GM18951 (cell line): ENCODE measurements around the gene SRP14.
"Not testable (repeated sequence)": the region's sequence is repeated elsewhere in the genome, so short reads cannot be mapped to it uniquely, and the experiment has no call there.

Experiments
- POLR2A ChIP-seq: IDR thresholded peaks from 4 replicates; pipeline ENCODE4 v1.6.1; 2011; ENCODE audit warnings: mild to moderate bottlenecking; ENCODE audit not compliant: insufficient read length, insufficient read depth; ENCODE audit errors: extremely low read depth
- in situ Hi-C: fragments of 300-500 bp; cut with MboI; formaldehyde crosslinking; loops from one replicate; pipeline ENCODE4 v1.12.0; 2022; ENCODE audit warnings: low sequenced_read_pairs, mixed read lengths, inconsistent platforms; ENCODE audit not compliant: unreplicated experiment

SRP14 gene

DNA sequence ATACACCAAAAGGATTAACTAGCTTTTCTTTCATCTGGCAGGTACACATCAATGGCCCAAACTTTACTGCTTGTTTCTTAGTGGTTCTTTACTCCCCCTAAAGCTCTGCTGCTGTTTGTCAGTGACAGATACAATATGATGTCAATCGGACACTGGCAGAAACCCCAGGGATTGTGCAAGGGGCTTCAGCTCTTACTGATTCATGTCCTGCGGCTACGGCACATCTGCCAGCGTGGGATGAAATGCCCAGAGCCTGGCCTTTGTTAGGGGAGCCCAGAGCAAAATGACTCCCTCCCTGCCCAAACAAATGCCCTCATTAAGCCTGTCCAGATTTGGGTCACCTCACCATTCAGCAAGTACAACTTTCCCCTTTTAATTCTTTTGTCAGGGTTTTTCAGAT is 28.3 kb downstream of the SRP14 start:
- no peak for TF ChIP-seq POLR2A
- in situ Hi-C loops: loop anchor here (25.0 kb wide), 1 partner anchor 223 kb away; the partner anchor contains the start of gene FSIP1

DNA sequence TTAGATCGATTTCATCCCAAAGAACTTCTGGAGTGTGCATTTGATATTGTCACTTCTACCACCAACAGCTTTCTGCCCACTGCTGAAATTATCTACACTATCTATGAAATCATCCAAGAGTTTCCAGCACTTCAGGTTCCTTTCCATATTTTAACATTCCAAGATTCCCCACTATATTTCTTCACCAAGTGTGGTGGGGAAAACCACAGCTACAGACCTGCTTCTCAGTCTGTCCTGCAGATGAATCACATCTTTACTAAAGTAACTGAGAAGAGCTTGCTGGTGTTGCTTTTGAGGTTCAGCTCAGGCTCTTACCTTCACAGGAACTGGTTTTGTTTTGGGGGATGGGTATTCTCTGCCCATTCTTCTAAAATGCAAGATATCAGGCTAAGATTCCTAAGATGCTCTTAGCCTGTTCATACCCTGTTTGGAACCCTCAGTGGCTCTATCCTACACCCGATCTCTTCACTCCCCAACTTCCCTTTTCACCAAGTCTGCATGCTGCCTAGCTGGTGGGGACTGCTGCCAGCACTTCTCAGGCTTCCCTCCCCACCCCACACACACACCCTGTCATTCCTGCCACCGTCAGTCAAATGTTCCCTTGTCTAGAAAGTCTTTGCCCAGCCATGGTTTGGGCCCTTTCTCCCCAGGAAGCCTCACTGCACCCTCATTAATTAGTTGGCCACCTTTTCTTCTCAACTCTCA is 30.8 kb downstream of the SRP14 start:
- in situ Hi-C loops: loop anchor here (25.0 kb wide), 1 partner anchor 221 kb away; the partner anchor contains the start of gene FSIP1
- no peak for TF ChIP-seq POLR2A

DNA sequence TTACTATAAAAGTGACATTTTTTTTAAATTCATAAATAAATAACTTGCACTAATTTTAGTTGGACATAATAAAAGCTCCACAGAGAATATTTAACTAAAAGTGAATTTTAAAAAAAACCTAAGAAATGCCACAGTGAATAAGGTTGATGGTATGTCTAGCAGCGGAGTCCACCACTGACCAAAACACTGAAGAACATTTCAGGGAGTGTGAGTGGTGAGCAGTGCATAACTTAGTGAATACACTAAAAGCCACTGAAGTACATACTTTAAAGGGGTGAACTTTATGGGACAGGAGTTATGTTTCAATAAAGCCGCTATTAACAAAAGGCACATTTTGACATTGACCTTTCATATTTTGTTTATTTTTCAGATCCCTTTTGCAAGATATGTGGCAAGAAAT is 32.3 kb downstream of the SRP14 start:
- in situ Hi-C loops: loop anchor here (25.0 kb wide), 1 partner anchor 219 kb away; the partner anchor contains the start of gene FSIP1
- TF ChIP-seq POLR2A: no peak

DNA sequence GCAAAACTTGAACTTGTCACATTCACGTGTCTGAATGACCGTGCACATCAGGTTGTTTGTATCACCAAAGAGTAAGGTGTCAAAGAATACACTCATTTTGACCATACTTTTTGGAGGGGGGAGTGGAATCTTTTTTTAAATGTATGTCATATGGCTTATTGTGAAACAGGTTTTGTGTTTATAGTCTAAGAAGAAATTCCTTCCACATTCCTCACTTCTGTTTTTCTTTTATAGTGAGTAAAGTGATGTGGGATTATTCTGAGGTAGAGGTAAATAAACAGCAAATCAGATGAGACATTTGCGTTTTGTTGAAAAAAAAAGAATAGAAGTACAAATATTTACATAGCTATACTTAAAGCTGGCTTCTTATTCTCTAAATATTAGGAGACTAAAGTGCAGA is 33.0 kb downstream of the SRP14 start:
- no peak for TF ChIP-seq POLR2A
- in situ Hi-C loops: loop anchor here (25.0 kb wide), 1 partner anchor 219 kb away; the partner anchor contains the start of gene FSIP1

DNA sequence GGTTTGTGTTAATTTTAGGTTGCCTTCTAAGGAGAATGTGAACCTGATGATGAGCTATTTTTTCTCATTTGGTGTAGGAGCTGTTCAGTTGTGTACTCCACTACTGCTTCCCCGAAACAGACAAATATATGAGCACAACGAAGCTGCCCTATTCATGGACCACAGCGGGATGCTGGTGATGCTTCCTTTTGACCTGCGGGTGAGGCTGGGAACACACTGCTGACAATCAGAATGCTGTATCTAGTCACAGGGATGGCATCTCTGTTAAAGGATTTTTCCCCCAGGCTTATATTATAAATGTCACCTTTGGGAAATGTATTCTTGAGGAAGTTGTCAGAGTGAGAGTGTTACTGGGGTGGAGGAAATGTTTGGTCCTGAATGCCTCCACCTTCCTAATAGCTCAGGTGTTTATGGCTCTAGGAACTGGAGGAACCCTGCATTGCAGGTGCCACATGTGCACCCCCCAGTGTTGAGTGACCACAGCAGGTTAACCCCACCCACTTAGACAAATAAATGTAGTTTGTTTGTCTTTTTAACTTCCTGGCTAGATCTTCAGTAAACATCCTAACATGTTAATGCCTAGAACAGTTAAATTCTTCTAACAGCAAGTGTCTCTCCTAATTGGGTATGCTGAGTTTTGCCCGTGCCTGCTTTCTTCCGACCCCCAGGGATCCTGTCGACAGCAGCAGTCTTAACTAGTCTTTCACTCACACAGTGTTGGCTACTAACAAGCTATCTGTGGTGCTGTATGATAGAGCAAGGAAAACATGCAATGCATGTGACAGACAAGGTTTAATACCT is 35.7 kb downstream of the SRP14 start:
- in situ Hi-C loops: loop anchor here (25.0 kb wide), 1 partner anchor 216 kb away; the partner anchor contains the start of gene FSIP1
- TF ChIP-seq POLR2A: no peak

DNA sequence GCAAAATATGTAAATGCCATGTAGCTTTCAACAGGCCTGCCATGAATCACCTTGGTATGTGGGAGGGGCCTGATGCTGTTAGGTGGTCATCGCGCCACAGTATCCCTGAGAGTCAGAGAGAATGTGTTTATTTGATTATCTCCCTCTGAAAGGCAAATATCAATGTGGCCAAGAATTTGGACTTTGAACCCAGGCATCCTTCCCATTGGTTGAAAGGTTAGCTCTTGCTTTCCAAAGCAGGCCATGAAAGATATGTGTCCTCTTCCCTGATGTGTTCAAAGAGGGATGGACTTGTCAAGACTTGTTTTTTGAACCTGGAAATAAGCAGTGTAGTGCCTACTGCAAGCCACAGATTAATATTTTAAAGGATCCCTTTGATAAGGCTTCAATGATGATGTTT is 36.7 kb downstream of the SRP14 start:
- no peak for TF ChIP-seq POLR2A
- in situ Hi-C loops: loop anchor here (25.0 kb wide), 1 partner anchor 215 kb away; the partner anchor contains the start of gene FSIP1

DNA sequence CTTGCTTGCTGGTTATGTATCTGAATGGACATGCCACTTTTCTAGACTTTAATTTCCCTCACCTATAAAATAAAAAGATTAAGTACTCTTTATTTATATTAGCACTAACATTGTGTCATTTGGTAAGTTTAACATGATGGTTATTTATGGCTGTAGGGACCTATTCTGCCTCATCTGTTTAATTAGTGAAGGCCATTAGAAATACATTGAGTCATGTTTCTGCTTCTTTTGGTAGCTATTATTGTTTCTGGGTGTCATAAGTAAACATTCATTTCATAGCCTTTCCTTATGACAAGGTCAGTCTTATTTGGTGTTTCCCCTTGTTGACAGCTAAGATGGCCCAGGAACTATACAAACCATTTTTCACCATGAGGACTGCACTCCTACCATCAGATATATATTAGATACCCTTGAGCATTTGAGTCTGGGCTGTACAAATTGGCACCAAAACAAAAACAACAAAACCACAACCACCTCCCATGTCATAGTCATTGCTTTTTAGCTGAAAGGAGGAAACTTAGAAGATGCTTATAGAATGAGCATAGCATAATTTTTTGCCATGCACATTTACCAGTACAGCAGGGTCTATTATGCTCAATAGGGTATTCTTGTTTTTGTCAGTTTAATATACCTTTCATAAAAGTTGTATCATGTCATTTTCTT is 39.3 kb downstream of the SRP14 start:
- in situ Hi-C loops: loop anchor here (25.0 kb wide), 1 partner anchor 212 kb away; the partner anchor contains the start of gene FSIP1
- TF ChIP-seq POLR2A: no peak

DNA sequence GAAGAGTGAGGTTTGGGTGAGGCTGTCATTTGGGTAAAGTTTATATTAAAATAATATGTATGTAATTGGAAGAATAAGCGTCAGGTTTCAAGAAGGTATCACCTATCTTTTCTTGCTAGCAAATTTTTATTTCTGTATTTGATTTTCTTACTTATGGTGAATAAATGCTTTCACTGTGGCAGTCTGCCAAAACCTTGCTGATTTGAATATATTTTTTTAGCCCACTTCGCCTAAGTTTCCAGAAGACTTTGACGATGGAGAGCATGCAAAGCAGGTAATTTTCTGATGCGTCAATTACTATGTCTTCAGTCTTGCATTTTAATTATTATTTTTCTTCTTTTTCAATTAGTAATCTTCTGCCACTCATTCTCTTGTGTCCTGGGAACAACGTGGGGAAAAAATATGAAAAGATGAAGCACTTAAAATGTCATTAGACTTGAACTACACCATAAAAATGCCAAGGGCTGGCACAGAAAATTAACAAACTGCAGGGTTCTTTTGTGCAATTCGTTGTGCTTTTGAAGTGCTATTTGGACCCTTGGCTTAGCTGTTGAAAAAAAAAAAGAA is 40.4 kb downstream of the SRP14 start:
- TF ChIP-seq POLR2A: no peak
- in situ Hi-C loops: no loop called here

DNA sequence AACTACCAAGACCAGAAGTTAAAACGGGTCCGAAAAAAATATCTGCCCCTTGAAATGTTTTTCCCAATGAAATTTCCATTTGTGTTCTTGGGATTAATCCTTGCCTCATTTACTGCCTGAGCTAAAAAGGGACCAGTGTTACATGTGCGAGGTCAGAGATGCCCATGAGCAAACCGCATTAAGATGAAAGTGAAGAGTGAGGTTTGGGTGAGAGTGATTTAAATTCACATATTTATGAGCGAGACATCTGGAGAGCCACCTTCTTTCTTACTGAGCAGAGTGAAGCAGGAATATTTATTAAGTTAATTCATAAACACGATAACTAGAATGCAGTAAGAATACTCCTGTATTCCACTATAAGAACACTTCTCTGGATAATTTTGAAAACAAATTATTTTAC is 41.3 kb downstream of the SRP14 start:
- in situ Hi-C loops: no loop called here
- TF ChIP-seq POLR2A: no peak

DNA sequence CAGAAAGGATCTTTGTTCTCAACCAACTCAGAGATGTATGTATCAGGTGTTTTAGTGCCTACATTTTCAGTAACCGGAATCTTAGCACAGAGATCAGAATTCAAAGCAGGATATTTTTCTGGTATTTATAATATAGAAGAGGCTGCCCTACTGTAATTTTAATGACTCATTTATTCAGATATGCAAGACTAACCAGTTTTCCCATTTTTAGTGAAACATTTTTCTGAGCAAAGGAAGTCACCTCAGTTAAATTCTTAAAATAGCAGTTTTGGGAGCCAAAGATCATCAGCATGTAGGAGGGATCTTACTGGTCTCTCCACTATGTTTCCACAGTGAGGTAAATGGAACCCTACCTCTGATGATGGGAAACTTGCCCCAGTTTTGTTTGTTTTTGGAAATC is 42.0 kb downstream of the SRP14 start:
- no peak for TF ChIP-seq POLR2A
- in situ Hi-C loops: no loop called here

DNA sequence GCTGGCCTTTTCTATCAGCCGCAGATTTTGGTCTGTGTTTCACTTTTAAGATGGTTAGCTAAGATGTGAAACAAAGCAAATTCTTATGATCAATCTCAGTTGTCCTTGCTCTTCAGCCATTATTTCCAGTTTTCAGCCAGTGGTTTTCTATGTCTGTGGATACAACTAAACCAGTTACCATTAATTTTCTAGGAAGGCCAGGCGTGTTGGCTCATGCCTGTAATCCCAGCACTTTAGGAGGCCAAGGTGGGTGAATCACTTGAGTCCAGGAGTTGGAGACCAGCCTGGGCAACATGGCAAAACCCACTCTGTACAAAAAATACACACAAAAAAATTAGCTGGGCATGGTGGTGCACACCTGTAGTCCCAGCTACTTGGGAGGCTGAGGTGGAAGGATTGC is 42.8 kb downstream of the SRP14 start:
- in situ Hi-C loops: not testable (repeated sequence)

DNA sequence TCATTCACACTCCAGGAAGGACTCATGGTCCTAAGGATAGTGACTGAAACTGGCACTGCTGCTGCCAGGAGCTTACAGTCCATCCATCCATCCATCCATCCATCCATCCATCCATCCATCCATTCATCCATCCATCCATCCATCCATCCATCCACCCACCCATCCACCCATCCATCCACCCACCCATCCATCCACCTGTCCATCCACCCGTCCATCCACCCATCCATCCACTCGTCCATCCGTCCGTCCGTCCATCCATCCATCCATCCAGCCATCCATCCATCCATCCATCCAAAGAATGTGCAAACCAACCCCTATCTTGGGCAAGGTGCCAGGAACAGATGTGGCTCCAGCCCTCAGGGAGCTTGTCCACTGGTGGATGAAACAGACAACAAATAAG is 46.0 kb downstream of the SRP14 start:
- in situ Hi-C loops: not testable (repeated sequence)

DNA sequence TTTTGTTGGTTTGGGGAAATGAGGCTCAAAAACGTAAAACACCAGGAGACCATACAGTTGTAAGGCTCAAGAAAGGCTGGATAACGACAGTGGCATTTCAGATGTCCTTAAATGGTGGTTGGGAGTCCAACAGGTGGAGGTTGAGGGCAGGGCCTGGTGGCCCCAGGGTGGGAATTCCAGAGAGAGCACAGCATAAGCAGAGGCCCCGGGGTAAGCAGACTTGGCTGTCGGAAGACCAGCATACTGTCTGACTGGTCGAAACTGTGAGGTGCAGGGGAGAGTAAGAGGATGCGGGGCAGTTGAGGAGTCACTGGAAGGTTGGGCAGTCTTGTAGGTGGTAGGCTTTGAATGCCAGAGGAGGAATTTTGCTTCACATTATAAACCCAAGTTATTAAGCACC is 48.3 kb downstream of the SRP14 start:
- in situ Hi-C loops: no loop called here
- TF ChIP-seq POLR2A: no peak

DNA sequence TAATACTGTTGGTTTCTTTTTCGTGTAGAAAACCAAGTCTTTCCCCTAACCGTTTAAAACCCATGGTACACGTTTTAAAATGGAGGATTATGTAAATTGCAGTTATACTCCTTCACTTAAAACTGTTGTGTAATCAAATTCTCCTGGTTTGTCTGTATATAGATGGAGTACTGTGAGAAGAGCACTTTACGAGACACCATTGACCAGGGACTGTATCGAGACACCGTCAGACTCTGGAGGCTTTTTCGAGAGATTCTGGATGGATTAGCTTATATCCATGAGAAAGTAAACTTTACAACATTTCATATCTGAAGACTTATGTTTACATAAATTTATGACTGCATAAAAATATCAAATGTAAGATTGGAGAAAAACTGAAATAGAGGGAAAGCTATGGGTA is 51.2 kb downstream of the SRP14 start:
- in situ Hi-C loops: no loop called here
- TF ChIP-seq POLR2A: no peak
